K562 (cell line): Measurements from ENCODE around the gene TIAM1. TPM values are rescaled to one million over a fixed set of nuclear protein-coding genes. Genes with fewer than 3 reads are reported as not detected.

Experiments used
- ATAC-seq: fragments of 200-7000 bp; cut with Tn5 transposase; 3 replicates; pipeline ENCODE4 v1.9.1; 2020; ENCODE audit warnings: moderate library complexity
- BruUV-seq: library from RNA; stranded (reverse); fragments of 400-500 nt; replicated peaks from 2 replicates; lab custom pipeline; 2021; lab: Mats Ljungman, UMichigan
- CTCF ChIA-PET: fragments of 300-600 bp; formaldehyde crosslinking; extraction: SDS; loops from one replicate; lab custom pipeline; 2021; ENCODE audit warnings: low intra/inter-chr PET ratio; lab: Yijun Ruan, JAX
- POLR2A ChIA-PET: fragments of 300-600, 350-650 bp; sonication (Branson Sonifier 250); formaldehyde crosslinking; extraction: SDS; loops from one replicate; lab custom pipeline; 2021; ENCODE audit warnings: antibody characterized with exemption, inconsistent platforms; lab: Yijun Ruan, JAX
- DNase-seq, 4 experiments: peaks; one replicate each; pipeline versions ENCODE4 v3.0.0 to v3.0.0-alpha.2; 2011 to 2018; ENCODE audit warnings: low spot score in 3 of 4, mixed read lengths in 3 of 4; ENCODE audit errors: extremely low read depth in 1 of 4
- FAIRE-seq: peaks from 2 replicates; lab custom pipeline; 2011; peaks lifted over from hg19 to GRCh38; lab: Jason Lieb, UNC
- H2AFZ ChIP-seq: 2 replicates; pipeline ENCODE4 v1.6.0; 2011; ENCODE audit warnings: low read depth, low read length, control low read depth, inconsistent platforms
- H3K27ac ChIP-seq: fragments of 200-600 bp; 3 replicates; pipeline ENCODE4 v1.8.0; 2011; ENCODE audit warnings: low read depth, mild to moderate bottlenecking, control low read depth, inconsistent platforms, low read length, moderate library complexity, mixed read lengths; ENCODE audit errors: extremely low read depth
- H3K27me3 ChIP-seq, 2 experiments: fragments of 300-600 bp in 1 of 2; 2 replicates in 1 of 2; 3 replicates in 1 of 2; pipeline versions ENCODE4 v1.6.0 to v1.8.0; 2011; ENCODE audit warnings: inconsistent platforms in 2 of 2, low read length in 2 of 2, mild to moderate bottlenecking in 1 of 2, mixed read lengths in 1 of 2, moderate library complexity in 1 of 2; ENCODE audit not compliant: control insufficient read depth in 2 of 2, insufficient read depth in 2 of 2
- H3K36me3 ChIP-seq: fragments of 300-600 bp; 3 replicates; pipeline ENCODE4 v1.8.0; 2011; ENCODE audit warnings: mild to moderate bottlenecking, low read length, inconsistent platforms; ENCODE audit not compliant: control insufficient read depth, insufficient read depth
- H3K4me1 ChIP-seq, 2 experiments: fragments of 200-600 bp in 1 of 2; replicated peaks in 1 of 2; 2 replicates in 1 of 2; 3 replicates in 1 of 2; pipeline versions ENCODE4 v1.5.1 to v1.8.0; 2011; ENCODE audit warnings: inconsistent platforms in 2 of 2, low read length in 2 of 2, mild to moderate bottlenecking in 1 of 2, mixed read lengths in 1 of 2, moderate library complexity in 1 of 2; ENCODE audit not compliant: control insufficient read depth in 2 of 2, insufficient read depth in 2 of 2
- H3K4me2 ChIP-seq: 2 replicates; pipeline ENCODE4 v1.6.1; 2011; ENCODE audit warnings: low read length, control low read depth, inconsistent platforms, mixed read lengths; ENCODE audit not compliant: insufficient read depth
- H3K4me3 ChIP-seq: fragments of 200-600 bp; sonication (generic), shearing (Covaris generic); 2 replicates; pipeline ENCODE4 v1.5.1; 2016; ENCODE audit warnings: control low read depth, inconsistent platforms
- H3K79me2 ChIP-seq: fragments of 200-600 bp; 3 replicates; pipeline ENCODE4 v1.8.0; 2011; ENCODE audit warnings: low read length, inconsistent platforms; ENCODE audit not compliant: control insufficient read depth, insufficient read depth
- H3K9ac ChIP-seq, 2 experiments: 2 replicates each; pipeline versions ENCODE4 v1.6.0 to v1.6.1; 2011; ENCODE audit warnings: low read depth in 2 of 2, low read length in 2 of 2, control low read depth in 1 of 2, inconsistent platforms in 1 of 2, mild to moderate bottlenecking in 1 of 2, mixed read lengths in 1 of 2; ENCODE audit not compliant: insufficient read depth in 1 of 2
- H3K9me1 ChIP-seq: one replicate; pipeline ENCODE4 v1.6.0; 2011; ENCODE audit warnings: inconsistent platforms, mild to moderate bottlenecking, low read length, moderate library complexity; ENCODE audit not compliant: control insufficient read depth, insufficient read depth
- H3K9me3 ChIP-seq: replicated peaks from 2 replicates; pipeline ENCODE4 v1.5.1; 2011; ENCODE audit warnings: low read depth, low read length, inconsistent platforms; ENCODE audit not compliant: control insufficient read depth, insufficient read depth
- H4K20me1 ChIP-seq: replicated peaks from 2 replicates; pipeline ENCODE4 v1.6.1; 2011; ENCODE audit warnings: low read length, inconsistent platforms, mixed read lengths; ENCODE audit not compliant: control insufficient read depth, insufficient read depth
- HIVEP1 ChIP-seq: fragments of 250-450 bp; sonication (Bioruptor Pico); IDR thresholded peaks from 2 replicates; pipeline ENCODE4 v1.4.0; 2020; ENCODE audit warnings: mild to moderate bottlenecking
- KAT8 ChIP-seq: fragments of 450-650 bp; IDR thresholded peaks from 2 replicates; pipeline ENCODE4 v1.6.1; 2016; ENCODE audit warnings: low read depth, mild to moderate bottlenecking
- RFX1 ChIP-seq: fragments of 450-650 bp; IDR thresholded peaks from 2 replicates; pipeline ENCODE4 v1.6.1; 2016; ENCODE audit warnings: mild to moderate bottlenecking, moderate library complexity
- ZNF41 ChIP-seq: fragments of 250-450 bp; sonication (Bioruptor Pico); conservative IDR thresholded peaks from 2 replicates; pipeline ENCODE4 v1.4.0; 2020; ENCODE audit warnings: mild to moderate bottlenecking
- ZNF444 ChIP-seq: fragments of 250-450 bp; sonication (Bioruptor Pico); IDR thresholded peaks from 2 replicates; pipeline ENCODE4 v1.4.0; 2020; ENCODE audit warnings: mild to moderate bottlenecking, moderate library complexity
- WGBS: fragments of 100-300 bp; shearing (Covaris generic); methylation state at CpG from one replicate; pipeline ENCODE4 v1.1.6; 2016; ENCODE audit warnings: low coverage, mixed read lengths; ENCODE audit not compliant: insufficient coverage; ENCODE audit errors: missing lambda C conversion rate; 5-methylcytosine and 5-hydroxymethylcytosine counted together
- in situ Hi-C: fragments of 300-500 bp; cut with MboI; formaldehyde crosslinking; loops from 4 replicates; pipeline ENCODE4 v1.15.0; 2018; ENCODE audit warnings: inconsistent platforms, mixed read lengths
- intact Hi-C: fragments of 100-400 bp; cut with micrococcal nuclease; formaldehyde crosslinking; loops from 2 replicates; pipeline ENCODE4 v1.14.2; 2022
- polyA plus RNA-seq, 8 experiments: library from polyadenylated mRNA; depleted of rRNA in 4 of 8; stranded (reverse) in 5 of 8; unstranded in 3 of 8; fragments of >200 nt; fragmentation: Nextera tagmentation in 2 of 8; fragmentation: Illumina TruSeq in 1 of 8; extraction: Ambion mirVana in 2 of 8; extraction: Trizol in 1 of 8; gene quantifications; 2 replicates each; pipeline versions ENCODE4 v1.2.1 to v1.2.3, GENCODE V29; 2011 to 2014; ENCODE audit warnings: inconsistent platforms in 1 of 8, missing spikeins in 1 of 8
- total RNA-seq, 7 experiments: library from RNA; depleted of rRNA in 6 of 7; stranded (reverse); fragments of >200 nt in 6 of 7; fragmentation: Illumina TruSeq in 2 of 7; extraction: Trizol in 2 of 7; gene quantifications; 2 replicates each; pipeline versions ENCODE4 v1.2.1 to v1.2.3, GENCODE V29; 2011 to 2021; ENCODE audit warnings: low replicate concordance in 1 of 7

TIAM1 gene
- total and polyA plus RNA-seq, 9 of the 15 experiments (the other 6 are each of a cell fraction or from before 2014, with no cell fraction given), result 0.11 TPM; not detected in 8

DNA sequence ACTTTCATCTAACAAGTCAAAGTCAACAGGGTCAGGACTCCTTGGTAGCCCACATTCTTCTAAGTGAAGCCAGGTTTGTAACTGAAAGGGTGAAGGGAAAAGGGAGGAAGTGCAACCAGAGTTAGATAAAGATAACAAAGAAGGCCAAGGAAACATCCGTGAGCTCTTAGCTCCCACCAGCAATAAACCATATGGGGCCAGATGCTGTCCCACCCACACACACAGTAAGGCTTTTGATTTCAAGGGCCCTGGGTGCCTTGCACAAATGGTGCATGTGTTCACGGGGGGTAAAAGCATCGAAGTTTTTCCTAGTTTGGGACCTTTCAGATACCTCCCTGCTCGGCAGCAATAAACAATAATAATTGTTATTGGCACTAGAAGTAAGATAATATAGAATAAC lies 5.1 kb upstream of the TIAM1 start (continued):
- TF ChIP-seq ZNF41 (no peak), HIVEP1 (no peak), KAT8 (no peak)

DNA sequence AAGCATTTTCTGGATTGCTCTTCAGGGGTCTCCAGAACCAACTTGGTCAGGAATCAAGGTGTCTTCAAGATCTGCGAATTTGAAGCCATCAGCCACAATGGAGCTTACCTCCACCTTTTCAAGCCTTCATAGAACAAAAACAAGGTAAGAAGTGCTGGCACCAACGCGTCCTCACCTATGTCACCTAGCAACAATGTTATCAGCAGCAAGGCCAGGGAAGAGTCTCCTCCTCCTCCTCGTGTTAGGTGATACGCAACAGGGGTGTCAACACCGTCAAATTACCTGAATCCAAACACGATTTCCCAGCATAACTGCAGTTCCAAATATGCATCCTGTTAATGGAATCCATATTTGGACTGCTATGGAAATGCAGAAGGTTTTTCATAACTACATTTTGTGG lies 4.1 kb upstream of the TIAM1 start:
- DNase-seq (no peak), ATAC-seq (no peak), FAIRE-seq (no peak)
- Histone ChIP-seq H3K4me1 (0 out of 5 replicates have a peak, but pooled peaks cover 0 to 3% of the 10 kb centered on the region in 2 experiments), H2AFZ (no peak overlapping the region), H3K4me2 (no peak overlapping the region), H3K27ac (no peak overlapping the region), H3K27me3 (peaks cover 9 to 16% of the 10 kb centered on the region in 2 experiments; a peak in 4 of 5 replicates), H3K9me1 (no peaks in the 10 kb centered on the region), H3K9me3 (no peaks in the 10 kb centered on the region), H4K20me1 (0 out of 2 replicates have a peak, but pooled peaks cover 3% of the 10 kb centered on the region), H3K79me2 (no peaks in the 10 kb centered on the region), H3K9ac (no peak overlapping the region), H3K36me3 (no peaks in the 10 kb centered on the region), H3K4me3 (no peak overlapping the region)
- intact Hi-C loops (loop anchor here (10.0 kb wide), 1 partner anchor 237 kb away; no protein-coding TSS in a partner anchor), in situ Hi-C loops (no loop called here)
- WGBS, result 1% methylated on average over 7 of the region's 7 CpGs
- BruUV-seq, result no TSS peak
- TF ChIP-seq RFX1 (peak; percentile 18; the same call in 1 of the 2 replicates), ZNF444 (CRISPR knock-in tag) (no peak)
- CTCF ChIA-PET, result no interaction called here
- POLR2A ChIA-PET, result no interaction called here
